Kidney glomerular epithelial cell (primary cell): Measurements from ENCODE around the gene CFAP74.

Experiments used
- DNase-seq: peaks from one replicate; lab custom pipeline; 2025; lab: John Stamatoyannopoulos, UW

CFAP74 gene

DNA sequence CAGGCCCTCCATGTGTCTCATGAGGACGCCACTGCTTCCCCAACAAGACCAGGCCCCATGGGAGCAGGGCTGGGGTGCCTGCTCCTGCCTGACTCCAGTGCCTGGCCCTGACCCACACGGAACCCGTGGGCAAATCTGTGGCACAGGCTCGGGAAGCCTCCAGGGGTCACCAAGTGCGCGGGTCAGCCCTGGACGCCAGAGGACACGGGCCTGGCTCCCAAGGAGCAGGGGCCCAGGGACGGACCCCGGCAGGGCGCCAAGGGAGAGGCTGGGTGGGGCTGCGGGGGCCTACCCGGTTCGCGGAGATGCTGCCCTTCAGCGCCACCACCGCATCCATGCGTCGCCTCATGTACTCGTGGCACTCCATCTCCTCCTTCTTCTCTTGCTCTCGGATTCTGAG lies 31.9 kb downstream of the CFAP74 start:
- no peak for DNase-seq

DNA sequence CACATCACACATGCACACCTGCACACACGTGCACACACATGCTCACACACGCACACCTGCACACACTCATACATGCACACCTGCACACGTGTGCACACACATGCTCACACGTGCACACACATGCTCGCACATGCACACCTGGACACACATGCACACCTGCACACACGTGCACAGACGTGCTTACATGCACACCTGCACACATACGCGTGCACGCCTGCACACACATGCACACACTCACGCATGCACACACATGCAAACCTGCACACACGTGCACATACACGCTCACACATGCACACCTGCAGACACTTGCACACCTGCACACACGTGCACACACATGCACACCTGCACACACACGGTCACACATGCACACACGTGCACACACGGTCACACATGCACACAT lies 32.6 kb downstream of the CFAP74 start:
- DNase-seq: no peak

DNA sequence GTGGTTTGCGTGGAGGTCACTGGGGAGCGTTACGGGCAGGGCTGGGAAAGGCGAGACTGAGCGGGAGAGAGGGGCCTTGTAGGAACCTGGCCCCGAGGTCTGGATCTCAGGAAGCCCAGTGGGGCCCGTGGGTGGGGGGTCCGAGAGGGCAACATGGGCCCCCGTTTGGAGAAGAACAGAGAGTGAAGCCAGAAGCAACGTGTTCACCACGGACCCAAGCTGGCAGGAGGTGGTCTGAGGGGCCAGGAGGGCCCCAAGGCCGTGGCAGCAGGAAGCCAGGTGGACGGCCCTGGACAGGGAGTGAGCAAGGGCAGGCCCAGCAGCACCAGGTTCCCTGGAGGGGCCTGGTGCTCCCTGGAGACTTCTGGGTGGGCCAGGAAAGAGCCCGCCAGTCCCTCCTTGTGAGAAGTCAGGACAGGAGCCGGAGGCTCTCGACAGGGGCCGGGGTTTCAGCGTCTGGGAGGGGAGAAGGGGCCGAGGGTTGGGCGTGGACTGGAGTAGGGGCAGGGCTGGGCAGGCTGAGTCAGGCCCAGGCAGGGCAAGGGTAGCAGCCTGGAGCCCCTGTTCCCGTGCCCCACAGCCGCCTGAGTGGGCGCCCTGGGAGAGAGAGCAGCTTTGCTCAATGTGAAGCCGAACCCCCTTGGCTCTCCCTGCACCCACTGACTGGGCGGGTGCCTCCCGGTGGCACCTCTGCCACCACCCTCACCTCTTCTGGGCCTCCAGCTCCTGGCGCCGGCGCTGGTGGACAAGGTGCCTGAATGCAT lies 33.5 kb downstream of the CFAP74 start:
- no peak for DNase-seq

DNA sequence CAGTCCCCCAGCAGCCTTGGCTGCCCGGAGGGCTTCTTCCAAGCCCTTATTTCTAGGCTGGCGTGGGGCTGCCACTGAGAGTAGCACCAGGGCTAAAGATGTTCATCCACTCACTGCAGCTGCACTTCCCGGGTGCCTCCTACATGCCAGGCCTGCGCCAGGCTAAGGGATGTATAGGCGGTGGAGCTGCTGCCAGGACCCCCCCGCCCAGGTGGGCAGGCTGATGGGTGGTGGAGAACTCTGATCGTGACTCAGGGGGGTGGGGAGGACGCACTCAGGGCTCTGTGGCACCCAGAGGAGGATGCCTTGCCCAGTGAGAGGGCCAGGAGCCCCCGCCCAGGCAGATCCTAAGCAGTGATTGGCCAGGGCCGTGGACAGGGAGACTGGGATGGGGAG lies 34.1 kb downstream of the CFAP74 start:
- no peak for DNase-seq

DNA sequence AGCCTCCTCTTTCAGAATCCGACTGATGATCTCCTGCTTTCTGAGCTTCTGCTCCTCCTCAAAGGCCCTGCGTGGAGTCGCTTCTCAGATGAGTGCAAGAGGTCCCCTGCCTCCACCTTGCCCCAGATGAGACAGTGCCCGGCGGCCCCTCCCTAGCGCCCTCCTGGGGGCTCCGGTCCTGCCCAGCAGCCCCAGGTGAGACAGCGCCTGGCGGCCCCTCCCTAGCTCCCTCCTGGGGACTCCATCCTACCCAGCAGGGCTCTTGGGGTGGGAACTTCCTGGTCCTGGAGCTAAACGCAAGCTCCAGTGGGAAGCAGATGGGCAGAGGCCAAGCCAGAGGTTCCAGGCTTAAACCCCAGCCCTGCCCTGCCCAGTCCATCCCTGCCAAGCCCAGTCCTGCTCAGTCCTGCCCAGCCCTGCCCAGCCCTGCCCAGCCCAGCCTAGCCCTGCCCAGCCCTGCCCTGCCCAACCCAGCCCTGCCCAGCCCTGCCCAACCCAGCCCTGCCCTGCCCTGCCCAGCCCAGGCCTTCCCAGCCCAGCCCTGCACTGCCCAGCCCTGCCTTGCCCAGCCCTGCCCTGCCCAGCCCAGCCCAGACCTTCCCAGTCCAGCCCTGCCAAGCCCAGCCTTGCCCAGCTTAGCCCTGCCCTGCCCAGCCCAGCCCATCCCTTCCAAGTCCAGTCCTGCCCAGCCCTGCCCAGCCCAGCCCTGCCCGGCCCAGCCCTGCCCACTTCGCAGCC lies 34.6 kb downstream of the CFAP74 start:
- DNase-seq: no peak

DNA sequence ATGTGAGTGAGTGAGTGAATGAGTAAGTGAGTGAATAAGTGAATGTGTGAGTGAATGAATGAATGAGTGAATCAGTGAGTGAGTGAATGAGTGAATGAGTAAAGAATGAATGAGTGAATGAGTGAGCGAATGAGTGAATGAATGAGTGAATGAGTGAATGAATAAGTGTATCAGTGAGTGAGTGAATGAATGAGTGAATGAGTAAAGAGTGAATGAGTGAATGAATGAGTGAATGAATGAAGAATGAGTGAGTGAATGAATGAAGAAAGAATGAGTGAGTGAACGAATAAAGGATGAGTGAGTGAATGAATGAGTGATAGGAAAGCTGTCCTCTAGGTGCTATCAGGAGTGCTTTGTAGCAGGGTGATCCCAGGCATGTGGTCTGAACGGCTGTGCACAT lies 35.7 kb downstream of the CFAP74 start:
- DNase-seq: no peak

DNA sequence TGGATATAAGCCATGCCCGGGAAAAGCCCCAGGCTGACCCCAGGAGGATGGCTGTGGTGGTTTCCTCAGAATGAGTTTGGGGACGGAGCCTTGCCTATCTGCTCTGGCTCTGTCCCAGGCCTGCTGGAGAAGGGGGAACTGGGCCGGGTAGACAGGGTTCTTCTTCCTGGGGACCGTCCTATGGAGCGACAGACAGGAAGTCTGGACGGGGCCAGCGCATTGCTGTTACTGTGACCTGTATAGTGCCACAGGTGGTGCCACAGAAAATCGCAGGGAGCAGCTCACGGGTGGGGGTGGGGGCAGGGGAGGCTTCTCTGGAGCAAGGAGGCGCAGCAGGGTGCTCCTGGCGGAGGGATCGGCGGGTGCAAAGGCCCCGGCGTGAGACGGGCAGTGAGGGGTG lies 36.4 kb downstream of the CFAP74 start:
- DNase-seq: no peak

DNA sequence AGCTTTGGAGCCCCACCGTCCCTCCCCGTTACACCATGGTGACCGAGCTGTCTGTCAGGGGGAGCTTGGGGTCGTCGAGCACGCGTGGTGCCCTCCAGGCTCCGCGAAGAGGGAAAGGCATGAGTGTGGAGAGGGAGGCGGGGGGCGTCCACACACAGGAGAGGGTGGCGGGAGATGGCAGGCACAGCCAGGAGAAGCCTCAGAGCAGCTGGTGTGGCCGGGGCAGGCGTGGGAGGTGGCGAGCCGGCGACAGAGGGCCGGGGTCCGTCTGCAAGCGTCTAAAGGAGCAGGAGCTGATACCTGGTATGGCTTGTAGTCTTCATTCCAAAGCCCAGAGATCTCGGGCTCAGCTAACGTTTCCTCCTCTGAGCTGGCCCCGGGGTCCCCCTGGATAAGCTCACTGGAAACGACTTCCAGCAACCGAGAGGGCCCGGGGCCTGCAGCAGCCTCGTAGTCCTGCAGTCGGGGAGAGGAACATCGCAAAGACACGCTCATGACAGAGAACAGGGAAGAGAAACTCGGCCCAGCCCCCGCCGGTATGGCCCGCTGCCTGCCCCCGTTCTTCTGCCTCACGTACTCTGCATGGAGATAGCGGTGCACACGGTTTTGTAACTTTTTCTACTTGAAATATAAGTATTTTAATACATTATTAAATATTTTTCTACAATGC lies 37.4 kb downstream of the CFAP74 start:
- DNase-seq: no peak

DNA sequence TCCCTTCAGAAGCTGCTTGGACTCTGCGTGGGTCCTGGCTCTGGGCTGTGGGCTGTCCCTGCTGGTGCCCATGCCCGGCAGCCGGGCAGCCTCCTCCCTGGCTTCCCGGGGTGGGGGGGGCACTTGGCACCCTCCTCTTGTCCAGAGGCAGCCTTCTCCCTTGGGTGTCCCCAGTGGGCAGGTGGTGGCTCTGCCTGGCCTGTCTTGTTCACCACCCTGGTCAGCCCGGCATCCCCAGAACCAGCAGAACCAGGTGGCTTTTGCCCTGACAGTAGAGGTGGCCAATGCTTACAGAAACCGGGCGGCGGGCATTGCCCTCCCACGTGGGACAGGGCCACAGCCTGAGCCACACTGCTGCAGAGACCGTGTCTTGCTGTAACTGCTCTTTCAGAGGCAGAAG lies 38.0 kb downstream of the CFAP74 start:
- DNase-seq: no peak

DNA sequence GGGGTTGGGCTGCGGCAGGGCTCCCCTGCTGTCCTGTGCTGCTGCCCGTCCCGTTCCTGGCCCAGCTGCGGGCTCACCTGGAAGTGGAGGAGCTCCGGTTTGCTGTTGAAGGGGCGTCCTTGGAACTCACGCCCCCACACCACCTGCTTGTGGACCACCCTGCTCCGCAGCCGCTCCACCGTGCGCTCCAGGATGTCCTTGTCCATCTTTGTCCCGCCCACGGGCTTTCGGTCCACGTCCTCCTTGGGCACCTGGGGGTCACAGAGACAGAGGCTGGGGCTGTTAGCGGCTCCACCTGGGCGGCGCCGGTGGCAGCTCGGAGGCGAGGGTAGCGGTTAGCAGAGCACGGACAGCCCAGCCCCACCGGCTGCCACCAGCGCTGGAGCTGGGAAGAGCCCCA lies 38.8 kb downstream of the CFAP74 start:
- no peak for DNase-seq

DNA sequence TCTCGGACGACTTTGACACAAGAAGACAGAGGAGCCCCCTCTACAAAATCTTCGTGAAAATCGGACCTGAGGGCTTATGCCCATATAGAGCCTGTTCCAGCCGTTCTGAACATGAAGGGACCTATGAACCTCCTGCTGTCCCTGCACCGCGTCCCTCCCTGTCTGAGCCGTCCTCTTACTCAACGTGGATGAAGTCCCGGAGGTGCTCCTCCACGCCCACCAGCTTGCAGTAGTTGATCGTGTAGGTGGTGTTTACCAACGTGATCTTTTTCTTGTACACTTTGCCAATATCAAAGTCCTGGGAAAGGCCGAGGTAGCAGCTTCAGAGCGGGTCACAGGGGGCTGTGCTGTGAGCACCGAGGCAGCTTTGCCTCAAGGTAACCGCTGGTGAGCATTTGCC lies 40.0 kb downstream of the CFAP74 start:
- DNase-seq: no peak

DNA sequence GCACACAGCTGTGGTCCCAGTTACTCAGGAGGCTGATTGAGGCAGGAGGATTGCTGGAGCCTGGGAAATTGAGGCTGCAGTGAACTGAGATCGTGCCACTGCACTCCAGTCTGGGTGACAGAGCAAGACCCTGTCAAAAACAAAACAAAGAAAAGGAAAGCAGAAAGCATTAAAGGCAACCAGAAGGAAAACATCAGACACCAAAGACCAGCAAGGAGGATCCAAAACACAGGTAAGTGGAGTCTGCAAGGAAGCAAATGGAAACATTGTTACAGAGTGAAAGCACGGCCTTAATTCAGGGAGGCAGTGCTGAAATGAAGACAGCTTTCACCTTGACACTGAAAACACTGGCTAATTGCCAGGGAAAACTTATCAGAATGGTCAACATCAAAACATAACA lies 40.8 kb downstream of the CFAP74 start:
- no peak for DNase-seq

DNA sequence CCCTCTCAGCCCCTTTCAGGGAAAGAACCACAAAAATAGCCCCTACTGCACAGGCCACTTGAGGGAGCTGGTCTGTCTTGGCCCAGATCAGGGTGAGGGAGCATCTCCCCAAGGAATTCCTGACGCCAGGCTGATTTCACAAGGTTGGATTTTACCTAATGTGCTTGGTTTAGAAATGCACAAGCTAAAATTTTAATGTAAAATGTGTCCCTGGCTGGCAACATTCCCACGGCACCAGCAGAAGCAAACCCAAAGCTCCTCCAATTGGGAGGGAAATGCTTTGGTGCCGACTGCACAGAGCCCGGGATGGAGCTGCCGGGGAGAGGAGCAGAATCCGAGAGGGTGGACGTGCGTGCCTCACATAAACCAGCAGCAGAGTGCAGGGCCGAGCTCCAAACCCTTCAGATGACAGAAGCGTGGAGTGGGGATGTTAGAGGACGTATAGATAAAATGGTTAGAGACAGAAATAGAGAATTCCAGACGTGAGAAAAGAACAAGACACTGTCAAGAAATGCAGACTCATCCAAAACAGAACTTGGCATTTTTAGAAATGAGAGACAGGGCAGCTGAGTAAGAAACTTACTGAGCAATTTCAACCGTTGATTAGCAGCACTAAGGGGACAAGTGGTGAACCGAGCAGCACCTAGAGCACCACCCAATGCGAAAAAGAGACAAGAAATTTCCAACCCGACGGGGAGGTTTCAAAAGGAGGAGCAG lies 42.9 kb downstream of the CFAP74 start:
- no peak for DNase-seq

DNA sequence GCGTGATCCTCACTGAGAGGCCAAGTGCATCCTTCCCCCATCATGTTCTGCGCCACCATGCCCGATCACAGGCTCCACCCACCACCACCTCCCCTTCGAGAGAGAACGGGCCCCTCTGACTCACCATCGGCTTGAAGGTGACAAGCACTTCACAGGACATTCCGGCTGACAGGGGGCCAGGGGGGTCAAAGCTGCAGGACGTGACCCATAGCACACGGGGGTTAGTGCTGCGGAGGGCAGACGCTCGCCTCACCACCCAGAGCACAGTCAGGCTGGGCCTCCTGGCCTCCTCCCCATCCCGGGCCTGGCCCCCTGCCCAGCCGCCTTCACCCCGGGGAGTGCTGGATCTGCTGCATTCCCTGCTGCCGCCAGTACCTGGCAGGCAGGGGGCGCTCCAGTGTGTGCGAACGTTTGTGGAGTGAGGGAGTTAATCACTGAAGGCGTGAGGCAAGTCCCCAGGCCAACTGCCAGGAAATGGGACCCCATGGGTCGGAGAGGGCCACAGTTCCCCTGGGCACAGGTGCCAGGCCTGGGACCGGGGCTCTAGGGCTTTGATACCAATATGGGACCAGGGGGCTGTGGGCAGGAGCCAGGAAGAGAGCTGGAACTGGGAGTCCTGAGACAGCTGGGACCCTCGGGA lies 43.6 kb downstream of the CFAP74 start:
- peak; percentile 24 for DNase-seq

DNA sequence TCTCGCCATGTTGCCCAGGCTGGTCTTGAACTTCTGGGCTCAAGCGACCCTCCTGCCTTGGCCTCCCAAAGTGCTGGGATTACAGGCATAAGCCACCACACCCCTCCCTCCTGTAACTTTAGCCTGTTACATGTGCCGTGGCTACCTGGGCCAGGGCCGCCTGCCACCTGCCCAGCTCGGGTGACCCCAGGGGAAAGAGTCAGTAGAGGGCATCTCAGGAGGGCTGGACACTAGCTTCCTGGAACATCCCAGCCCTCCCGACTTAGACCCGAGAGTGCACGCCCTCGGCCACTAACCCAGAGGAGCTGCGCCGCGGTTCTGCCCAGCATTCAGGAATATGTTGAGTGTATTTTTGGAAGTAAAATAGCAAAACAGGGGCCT lies 44.1 kb downstream of the CFAP74 start:
- no peak for DNase-seq

DNA sequence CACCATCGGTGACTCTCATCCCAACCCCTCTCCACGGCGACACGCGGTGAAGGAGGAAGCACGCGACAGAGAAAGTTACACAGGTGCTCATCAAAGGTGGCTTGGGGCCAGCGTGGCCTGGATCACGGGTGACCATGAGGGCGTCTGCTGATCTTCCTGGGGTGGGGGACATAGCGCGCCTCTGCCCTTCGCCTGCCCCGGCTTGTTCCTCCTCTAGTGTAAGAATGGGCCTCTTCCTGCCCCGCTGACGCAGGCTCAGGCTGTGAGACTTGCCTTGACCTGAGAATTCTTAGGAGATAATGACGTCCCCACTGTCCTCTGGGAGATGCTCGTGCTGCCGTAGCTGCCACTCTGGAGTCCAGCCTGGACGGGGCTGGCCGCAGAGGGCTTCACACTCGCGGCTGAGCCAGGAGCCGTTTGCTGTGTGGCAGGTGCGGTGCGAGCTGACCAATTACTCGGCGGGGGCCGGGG lies 45.5 kb downstream of the CFAP74 start:
- DNase-seq: no peak

DNA sequence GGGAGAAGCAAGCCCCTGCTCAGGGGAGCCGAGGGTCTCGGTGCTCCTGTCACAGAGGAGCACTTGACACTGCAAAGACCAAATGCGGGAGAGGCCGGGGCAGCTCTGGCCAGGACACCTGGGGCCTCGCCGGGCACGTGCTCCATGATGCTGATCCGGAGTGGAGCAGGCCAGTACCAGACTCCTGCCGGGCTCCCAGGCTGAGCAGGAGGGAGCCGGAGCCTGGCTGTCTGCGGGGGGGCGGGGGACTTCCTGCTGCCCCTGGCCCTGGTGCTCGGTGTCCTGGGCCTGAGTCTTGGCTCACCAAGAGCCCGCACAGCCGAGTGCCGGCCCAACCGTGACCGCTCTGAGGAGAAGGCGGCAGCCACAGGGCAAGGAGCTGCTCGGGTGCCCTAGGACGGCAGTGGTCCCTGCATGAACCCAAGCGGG lies 46.0 kb downstream of the CFAP74 start:
- no peak for DNase-seq

DNA sequence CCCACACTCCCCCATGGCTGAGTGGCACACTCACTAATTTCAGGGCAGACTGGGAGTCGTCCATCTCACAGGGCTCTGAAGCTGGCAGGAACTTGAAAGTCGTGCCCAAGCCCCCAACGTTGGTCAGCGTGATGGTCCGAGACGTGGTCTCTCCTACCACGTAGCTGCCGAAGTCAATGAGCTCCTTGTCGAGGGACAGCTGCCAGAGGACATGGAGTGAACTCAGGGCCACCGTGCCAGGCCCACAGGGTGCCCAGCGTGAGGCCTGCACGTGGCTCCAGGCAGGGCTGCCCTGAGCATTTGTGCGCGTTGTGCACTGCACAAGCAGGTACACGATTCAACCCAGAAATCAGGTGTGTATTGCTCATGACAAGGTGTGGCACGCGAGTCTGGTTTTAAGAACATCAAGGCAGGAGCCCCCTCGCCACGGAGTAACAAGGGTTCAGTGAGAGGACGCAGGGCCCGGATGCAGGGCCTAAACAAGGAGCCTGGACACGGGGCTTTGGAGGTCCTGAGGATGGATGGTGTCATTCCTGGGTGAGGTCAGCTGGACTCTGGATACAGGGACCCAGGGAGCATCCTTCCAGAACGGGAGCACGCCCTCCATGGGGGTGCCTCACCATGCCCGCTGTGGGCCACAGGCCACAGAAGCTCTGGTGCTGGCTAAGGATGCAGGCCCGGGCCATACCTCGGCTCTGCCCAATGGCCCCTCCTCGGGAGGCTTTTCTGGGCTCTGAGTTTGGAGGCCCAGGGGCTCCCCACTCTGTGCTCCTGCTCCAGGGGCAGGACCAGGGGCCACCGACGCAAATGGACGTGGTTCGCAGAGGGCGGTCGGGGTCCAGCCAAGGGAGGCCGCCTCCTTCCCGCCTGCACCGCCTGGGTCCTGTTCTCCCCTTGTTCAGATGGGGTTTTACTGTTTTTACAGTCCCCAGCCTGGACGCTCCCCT lies 46.7 kb downstream of the CFAP74 start:
- no peak for DNase-seq

DNA sequence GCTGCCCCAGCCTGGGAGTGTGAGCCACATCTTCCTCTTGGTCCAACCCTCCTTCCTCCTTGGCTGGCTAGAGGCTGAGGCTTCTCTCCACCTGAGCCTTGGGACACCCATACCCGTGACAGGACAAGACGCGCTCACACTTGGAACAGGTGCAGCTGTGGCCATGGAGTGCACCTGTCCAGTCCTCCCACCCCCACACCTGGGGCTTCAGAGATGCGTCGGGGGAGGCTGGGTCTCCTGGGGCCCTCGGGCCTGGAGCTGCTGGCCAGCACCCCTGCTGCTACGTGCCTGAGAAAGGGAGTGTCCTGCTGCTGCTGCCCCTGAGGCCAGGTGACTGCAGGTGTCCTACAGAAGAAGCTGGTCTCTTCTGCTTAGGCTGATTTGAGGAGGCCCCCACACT lies 47.5 kb downstream of the CFAP74 start:
- no peak for DNase-seq

DNA sequence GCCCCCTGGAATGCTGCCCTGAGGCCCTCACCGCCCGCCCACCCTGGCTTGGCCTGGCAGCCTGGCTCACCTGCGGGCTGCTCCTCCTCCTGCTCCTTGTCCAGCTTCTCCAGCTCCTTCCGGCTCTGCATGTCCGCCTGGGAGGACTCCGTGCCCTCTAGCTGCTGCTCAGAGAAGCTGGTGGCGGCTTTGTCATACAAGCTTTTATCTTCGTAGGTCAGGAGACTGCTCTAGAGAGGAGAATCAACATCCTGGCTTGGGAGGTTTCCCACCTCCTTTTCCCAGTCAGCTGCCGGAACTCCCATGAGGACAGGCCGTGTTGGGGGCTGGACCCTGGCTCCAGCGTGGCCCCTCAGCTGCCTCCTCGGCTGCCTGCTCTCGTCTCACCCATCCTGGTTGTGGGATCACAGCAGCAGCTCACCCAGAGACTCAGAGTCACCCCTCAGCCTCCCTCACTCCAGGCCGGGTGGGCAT lies 47.9 kb downstream of the CFAP74 start:
- DNase-seq: no peak
